HG03354 (cell line): ENCODE results near the gene TMEM63A.
A peak's percentile ranks its signal among the peaks of the same experiment; 100 is the strongest.
"Not testable (repeated sequence)": the region's sequence is repeated elsewhere in the genome, so short reads cannot be mapped to it uniquely, and the experiment has no call there.

Experiments
- ATAC-seq: cut with Tn5 transposase; IDR thresholded peaks from one replicate; pipeline ENCODE4 v1.9.1; 2021; ENCODE audit warnings: mild to moderate bottlenecking; ENCODE audit not compliant: unreplicated experiment, poor library complexity, severe bottlenecking

Gene TMEM63A

DNA sequence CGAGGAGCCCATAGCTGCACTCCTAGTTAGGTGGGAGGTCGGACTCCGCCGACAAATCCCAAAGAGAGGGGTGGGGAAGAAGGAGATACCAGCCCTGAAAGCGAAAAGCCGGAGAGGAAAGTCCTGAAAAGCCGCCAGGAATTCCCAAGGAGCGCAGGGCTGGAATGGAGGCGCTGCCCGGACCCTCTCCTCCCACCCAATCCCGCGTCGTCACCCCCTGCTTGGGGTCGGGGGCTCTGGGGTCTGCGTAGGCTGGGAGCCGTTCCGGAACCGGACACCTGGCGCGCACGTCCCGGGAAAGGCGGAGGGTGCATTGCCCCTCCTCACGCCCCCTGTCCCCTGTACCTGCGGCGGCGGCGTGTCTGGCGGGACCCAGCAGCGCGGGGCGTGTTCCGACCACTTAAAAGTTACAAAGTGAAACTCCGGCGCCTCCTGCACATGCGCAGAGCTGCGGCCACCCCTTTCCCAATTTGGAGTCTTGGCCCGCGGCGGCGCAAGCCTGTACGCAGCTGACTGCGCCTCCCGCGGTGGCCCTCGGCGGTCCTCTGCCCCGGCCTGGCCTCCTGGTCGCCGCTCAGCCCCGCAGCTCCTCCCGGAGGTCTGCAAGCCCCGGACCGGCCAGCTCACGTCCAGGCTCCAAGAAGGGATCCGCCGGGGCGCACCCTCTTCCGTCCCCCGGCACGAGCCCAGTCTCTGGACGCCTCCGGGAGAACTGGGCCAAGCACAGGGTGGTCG is at the start of gene TMEM63A:
Gene TMEM63A (minus strand): TSS at position 422 of the 735 bp plus-strand sequence. CDS start 4,800 bp downstream, outside the sequence.
- peak; percentile 71 for ATAC-seq

DNA sequence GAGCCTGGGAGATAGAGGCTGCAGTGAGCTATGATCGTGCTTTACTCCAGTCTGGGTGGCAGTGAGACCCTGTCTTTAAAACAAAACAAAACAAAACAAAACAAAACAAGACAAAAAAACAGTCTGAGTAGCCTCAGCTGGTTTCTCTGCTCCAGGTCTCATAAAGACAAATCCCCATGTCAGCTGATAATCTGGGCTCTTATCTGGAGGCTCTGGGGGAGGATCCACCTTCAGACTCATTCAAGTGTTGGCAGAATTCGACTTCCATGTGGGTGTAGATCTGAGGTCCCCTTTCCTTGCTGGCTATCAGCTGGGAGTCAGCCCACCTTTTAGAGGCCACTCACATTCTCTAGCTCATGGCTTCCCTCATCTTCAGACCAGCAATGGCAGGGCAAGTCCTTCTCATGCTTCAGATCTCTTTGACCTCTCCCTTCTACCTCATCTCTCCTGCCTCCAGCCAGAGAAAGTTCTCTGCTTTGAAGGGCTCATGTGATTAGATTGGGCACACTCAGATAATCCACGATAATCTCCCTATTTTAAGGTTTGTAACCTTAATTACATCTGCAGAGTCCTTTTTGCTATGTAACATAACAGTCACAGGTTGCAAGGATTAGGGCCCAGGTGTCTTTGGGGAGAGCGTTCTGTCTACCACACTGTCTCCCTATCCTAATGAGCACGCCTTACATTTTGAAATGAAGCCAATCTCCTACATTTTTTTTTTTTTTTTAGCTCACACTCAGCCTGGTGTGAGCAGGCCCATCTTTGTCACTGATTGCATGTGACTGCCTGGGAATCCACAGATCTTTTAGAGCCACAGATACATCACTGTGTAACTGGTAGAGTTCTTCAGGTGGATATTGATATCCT is 49.3 kb upstream of the TMEM63A start:
- no peak for ATAC-seq

DNA sequence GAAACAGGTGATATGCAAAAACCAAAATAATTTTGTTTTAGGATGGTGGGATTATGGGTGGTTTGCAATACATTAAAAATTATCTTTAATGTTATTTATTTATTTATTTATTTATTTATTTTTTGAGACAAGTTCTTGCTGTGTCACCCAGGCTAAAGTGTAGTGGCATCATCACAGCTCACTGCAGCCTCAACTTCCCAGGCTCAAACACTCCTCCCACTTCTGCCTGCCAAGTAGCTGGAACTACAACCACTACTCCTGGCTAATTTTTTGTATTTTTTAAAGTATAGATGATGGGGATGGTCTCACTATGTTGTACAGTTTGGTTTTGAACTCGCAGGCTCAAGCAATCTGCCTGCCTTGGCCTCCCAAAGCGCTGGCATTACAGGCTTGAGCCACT is 48.4 kb upstream of the TMEM63A start:
- ATAC-seq, result no peak

DNA sequence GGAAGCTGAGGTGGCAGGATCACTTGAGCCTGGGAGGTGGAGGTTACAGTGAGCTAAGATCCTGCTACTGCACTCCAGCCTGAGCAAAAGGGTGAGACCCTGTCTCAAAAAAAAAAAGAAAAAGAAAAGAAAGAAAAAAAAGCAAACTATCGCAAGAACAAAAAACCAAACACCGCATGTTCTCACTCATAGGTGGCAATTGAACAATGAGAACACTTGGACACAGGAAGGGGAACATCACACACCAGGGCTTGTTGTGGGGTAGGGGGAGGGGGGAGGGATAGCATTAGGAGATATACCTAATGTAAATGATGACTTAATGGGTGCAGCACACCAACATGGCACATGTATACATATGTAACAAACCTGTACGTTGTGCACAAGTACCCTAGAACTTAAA is 47.3 kb upstream of the TMEM63A start:
- ATAC-seq, result not testable (repeated sequence)

DNA sequence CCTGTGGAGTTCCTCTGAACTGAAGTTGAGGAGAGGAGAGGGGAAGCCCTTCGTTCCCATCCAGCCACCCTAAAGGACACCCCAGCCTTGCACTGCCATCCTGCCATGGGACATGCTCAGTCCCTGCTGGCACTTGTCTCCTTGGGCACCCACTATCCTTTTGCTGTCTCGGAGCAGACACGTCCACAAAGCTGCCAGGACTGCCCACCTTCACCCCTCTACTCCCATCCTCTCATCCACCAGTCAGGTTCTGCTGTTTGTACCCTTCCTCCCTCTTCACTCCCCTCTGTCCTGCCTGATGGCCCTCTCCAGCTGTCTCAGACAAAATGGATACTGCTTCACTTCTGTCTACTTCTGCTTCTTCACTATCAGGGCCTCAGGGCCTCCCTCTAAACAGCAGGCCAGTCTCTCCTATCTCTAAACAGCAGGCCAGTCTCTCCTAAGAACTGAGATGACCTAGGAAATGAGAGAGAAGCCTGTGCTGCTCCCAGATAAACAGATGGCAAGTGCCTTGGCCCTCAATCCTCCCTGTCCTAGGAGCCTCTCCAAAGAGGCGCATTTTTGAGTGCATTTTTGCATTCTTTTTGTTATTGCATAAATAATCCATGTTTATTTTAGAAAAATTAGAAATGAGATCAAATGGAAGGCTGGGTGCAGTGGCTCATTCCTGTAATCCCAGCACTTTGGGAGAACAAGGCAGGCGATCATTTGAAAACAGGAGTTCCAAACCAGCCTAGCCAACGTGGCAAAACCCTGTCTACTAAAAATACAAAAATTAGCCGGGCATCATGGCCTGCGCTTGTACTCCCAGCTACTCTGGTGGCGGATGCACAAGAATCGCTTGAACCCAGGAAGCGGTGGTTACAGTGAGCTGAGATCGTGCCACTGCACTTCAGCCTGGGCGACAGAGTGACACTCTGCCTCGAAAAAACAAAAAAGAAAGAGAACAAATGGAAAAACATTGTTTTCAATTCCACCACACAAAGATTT is 46.3 kb upstream of the TMEM63A start:
- ATAC-seq, result no peak

DNA sequence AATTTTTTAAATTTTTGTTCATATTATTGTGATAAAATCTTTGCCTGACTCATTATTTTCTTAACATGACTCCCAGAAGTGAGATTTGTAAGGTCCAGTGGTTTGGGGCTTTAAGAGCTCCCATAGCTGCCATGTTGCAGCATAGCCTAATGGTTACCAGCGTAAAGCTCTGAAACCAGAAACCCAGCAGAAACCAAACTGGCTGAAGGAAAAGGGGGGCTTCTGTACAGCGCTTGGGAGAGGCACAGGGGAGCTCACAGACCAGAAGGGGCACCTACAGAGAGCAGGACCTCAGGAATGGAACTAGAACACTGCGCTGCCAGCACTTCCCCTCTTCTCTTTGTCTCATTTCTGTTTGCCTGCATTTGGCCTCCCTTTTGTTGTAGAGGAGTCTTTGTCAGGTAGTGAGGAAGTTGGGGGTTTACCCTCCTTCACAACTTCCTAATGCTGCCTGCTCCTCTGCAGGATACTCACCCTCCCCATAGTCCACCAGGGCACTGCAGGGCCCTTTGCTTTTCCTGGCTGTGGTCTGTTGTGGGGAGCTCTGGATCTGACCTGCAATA is 44.5 kb upstream of the TMEM63A start:
- no peak for ATAC-seq

DNA sequence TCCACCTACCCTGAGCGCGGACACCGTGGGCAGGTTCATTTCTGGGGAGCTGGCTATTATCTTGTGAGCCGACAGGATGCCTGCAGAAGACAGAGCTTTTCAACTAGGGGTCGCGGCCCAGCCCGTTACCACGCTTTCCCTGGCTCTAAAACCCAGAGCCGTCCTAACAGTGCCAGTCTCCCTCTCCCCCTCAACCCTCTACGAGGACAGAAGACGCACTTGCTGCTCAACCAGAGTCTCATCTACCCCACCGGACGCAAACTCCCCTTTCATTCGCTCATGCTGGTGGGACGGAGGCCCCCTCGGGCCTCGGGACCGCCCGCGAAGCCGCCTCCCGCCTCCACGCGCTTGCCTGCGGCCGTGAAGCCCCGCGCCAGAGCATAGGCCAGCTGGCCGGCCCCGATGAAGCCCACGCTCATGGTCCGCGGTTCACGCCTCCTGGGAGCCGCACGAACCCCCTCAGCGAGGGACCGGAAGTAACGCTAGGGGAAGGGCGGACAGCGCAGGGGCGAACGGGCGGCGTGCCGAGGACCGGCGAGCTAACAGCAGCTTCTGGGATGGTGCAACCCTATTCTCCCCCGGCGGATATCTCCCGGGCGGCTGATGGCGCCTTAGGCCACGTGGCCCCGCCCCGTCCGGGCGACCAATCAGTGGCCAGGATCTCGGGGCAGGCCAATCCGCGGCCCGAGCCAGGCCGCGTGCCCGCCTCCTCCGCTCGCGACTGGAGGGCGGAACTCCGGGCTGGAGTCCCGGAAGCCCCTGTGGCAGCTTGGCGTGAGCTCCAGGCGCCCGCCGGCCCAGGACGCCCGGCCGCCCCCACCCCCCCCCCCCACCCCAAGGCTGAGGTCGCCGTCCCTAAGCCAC is 41.7 kb upstream of the TMEM63A start, which contains the start of gene PYCR2:
Gene PYCR2 (minus strand): TSS at position 559 of the 864 bp plus-strand sequence. CDS start 140 bp downstream, at position 419.
- peak; percentile 97 for ATAC-seq

DNA sequence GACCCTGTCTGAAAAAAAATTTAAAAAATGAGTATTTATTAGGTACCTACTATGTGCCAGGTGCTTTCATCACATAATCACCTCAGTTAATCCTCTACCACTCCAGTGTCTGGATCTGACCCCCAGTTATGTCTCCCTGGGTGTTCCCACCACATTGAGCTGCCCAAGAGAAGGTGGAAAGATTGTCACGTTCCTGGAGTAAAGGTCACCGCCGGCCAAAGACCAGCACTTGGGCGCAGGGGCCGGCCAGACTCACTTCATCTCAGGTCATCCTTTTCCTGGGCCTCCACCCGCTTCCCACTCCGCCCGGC is 41.2 kb upstream of the TMEM63A start:
- no peak for ATAC-seq

DNA sequence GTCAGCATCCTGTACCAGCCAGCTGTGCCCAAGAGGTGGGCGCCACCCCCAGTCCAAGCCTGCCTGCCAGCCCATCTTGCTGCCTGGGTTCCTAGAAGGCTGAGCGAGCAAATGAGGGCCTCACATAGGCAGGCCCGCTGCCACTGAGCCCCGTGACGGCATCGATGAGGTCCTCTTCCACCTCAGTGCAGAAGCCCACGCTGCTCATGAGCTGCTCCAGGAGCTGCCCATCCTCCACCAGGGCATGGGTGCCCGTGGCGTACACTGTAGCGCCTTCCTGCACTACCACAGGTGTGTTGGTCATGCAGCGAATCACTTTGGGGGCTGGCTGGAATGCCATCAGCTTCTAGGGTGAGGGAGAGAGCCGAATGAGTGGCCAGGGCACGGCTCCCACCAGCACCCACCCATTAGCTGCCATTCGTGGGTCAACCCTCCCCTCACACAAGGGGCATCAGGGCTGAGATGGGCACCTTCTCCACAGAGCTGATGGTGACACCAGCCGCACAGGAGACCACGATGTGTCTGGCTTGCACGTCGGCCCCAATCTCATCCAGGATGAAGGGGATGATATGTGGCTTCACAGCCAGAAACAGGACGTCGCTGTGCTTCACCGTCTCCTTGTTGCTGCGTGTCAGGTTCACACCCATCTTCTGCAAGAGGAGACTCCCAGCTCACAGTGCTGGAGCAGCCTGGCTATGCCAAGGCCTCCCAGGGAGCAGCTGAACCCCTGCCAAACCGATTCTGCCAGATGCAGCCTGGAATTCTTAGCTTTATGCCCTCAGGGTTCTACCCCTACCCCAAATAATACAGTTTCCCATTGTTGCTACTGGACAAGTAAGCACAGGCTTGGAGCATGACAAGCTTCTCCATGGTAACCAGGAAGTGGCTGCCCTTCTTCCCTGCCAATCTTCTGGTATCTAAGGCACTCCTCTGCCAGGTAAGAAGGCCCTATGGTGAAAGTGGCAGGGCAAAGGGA is 39.8 kb upstream of the TMEM63A start:
- ATAC-seq, result no peak

DNA sequence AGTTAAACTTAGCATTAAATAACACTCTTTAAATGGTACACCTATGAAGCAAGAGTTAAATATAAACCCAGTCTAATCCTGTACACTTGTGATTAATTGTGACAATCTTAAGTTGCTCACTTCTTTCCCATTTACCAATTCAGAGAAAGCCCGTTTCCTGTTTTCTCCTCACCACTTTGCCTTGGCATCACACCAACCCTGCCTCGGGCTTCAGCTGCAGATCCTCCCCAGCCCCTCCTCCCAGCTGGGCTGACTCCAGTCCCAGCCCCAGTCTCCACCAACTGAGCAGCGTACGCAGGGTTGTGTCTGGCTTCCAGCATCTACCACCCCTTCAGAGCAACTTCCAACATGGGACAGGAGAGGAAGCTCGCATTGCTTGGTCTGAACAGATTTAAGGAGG is 37.7 kb upstream of the TMEM63A start:
- no peak for ATAC-seq

DNA sequence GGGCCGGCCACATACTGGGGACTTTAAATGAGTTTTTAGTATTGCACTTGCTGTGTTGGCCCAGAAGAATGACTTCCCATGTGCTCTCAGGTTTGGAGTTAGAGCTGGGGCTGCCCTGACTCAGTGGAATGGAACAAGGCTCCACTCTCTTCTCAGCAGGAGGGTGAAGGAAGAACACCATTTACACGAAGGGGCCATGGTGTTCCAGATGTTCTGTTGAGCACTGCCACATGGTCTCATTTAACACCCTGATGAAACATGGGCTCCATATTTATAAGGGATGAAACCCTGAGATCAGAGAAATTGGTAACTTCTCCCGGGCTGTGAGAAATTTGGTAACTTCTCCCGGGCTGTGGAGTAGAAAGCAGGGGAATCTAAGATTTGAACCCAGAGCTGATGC is 36.1 kb upstream of the TMEM63A start:
- no peak for ATAC-seq

DNA sequence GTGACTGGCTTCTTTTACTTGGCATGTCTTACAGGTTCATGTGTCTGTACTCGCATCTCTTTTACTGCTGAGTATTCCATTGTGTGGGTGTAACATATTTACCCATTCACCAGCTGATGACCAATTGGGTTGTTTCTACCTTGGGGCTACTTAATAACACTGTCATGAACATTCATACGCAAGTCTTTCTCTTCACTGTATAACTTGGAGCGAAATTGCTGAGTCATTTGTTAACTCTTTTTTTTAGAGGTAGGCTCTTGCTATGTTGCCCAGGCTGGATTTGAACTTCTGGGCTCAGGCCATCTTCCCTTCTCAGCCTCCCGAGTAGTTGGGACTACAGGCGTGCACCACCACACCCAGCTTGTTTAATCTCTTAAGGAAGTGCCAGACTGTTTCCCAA is 35.4 kb upstream of the TMEM63A start:
- no peak for ATAC-seq

DNA sequence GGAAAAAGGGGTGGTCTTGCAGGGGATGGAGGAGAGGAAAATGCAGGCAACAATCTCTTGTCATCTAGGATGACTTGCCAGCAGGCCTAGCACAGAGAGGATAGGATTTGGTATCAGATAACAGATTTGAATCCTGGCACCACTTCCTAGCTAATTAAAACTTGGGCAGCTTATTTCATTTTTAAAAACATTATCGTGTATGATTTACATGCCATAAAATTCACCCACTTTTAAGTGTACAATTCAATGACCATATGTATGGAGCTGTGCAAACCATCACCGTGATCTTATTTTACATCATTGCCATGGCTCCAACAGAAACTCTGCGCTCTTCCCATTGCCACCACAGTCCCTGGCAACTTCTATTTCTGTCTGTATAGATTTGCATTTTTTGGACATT is 34.9 kb upstream of the TMEM63A start:
- no peak for ATAC-seq

DNA sequence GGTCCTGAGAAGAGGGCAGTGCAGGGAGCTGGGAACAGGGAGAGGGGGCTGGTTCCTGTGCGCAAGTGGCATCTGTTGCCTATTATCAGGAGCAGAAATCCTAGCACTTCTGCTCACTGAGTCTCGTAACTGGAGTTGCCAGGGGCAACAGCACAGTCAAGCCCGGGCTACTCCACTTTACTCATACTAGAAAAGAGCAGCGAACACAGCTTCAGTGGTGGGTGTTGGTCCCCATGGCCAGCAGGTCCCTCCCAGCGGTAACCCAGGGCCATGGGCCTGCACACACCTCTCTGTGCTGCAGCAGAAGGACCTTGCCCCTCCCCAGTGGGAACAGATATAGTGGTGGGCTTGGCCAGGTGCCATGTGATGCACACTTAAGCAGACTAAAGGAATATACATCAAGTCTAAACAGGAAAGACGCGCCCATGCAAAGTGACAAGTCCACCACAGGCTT is 33.4 kb upstream of the TMEM63A start:
- ATAC-seq, result no peak

DNA sequence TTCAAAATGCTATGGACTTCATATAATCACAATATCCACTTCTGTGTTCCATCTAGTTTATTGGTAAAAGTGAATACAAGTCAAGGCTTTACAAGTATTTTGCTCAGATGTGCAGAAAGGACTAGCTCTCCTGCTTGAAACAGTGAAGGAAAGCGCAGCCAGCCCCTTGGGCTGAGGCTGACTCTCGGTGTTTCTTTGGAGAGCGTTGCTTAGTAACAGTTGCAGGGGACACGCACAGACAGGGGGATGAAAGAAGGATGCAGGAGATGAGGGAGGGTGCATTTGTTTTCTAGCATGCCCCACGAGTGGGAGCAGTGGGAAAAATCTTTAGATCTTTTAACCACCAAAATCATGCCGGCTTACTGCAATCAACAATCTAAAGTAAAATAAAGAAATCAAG is 32.8 kb upstream of the TMEM63A start:
- no peak for ATAC-seq

DNA sequence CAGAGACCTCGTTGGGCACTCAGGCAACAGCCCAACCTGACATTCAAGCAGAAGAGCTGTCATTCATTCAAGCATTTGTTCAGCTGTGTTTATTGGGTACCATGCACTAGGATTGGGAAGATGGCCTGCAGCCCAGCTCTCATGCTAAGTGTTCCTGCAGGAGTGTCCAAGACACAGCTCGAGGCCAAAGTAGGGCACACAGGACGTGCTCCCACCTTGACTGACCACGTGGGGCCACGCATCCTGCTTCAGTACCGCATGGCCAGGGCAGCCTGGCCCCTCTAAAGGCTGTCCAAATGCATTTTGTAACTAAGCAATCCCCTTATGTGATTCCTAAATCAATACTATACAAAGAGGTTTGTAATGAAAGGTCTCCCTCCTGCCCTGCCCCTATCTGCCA is 32.2 kb upstream of the TMEM63A start:
- ATAC-seq, result no peak
